Measurements from ENCODE around the gene EFNA2.
"Not testable (repeated sequence)": the region's sequence is repeated elsewhere in the genome, so short reads cannot be mapped to it uniquely, and the experiment has no call there.

The EFNA2 gene

GRCh38 chr19:1285737-1286360 is at the start of gene EFNA2:
EFNA2 (plus strand) TSS chr19:1285873; CDS start chr19:1286169, 296 bp downstream.
- no peak for DNase-seq (ENCODE audit: low spot score)

GRCh38 chr19:1236576-1236975 is 49.1 kb upstream of the EFNA2 start:
- DNase-seq (ENCODE audit: low spot score), result no peak

GRCh38 chr19:1237027-1237659 is 48.5 kb upstream of the EFNA2 start:
- DNase-seq (ENCODE audit: low spot score), result no peak

- DNase-seq (ENCODE audit: low spot score), result no peak
These were observed 47.8 kb upstream of the EFNA2 start, which contains the start of gene CBARP for GRCh38 chr19:1237754-1238368. CBARP (minus strand) TSS chr19:1238005; CDS start chr19:1236100, 1,905 bp downstream.

- no peak for DNase-seq (ENCODE audit: low spot score)
These were observed 47.0 kb upstream of the EFNA2 start for GRCh38 chr19:1238369-1239303.

GRCh38 chr19:1239420-1239795 is 46.3 kb upstream of the EFNA2 start:
- no peak for DNase-seq (ENCODE audit: low spot score)

GRCh38 chr19:1239796-1240737 is 45.6 kb upstream of the EFNA2 start:
- DNase-seq (ENCODE audit: low spot score), result peak; percentile 88

GRCh38 chr19:1240925-1241324 is 44.7 kb upstream of the EFNA2 start:
- no peak for DNase-seq (ENCODE audit: low spot score)

GRCh38 chr19:1241417-1242095 is 44.1 kb upstream of the EFNA2 start, which contains the start of gene ATP5F1D:
ATP5F1D (plus strand) TSS chr19:1241751; CDS start chr19:1241851, 100 bp downstream.
- DNase-seq (ENCODE audit: low spot score), result peak; percentile 90

GRCh38 chr19:1243768-1244692 is 41.6 kb upstream of the EFNA2 start:
- DNase-seq (ENCODE audit: low spot score), result peak; percentile 87

- DNase-seq (ENCODE audit: low spot score), result no peak
These were observed 40.8 kb upstream of the EFNA2 start for GRCh38 chr19:1244693-1245451.

GRCh38 chr19:1245494-1246264 is 40.0 kb upstream of the EFNA2 start:
- no peak for DNase-seq (ENCODE audit: low spot score)

- not testable (repeated sequence) for DNase-seq (ENCODE audit: low spot score)
These were observed 39.2 kb upstream of the EFNA2 start for GRCh38 chr19:1246265-1247087.

- DNase-seq (ENCODE audit: low spot score), result no peak
These were observed 37.9 kb upstream of the EFNA2 start for GRCh38 chr19:1247748-1248138.

- peak; percentile 69 for DNase-seq (ENCODE audit: low spot score)
These were observed 37.4 kb upstream of the EFNA2 start, which contains the start of gene MIDN for GRCh38 chr19:1248139-1248785. MIDN (plus strand) TSS chr19:1248583; CDS start chr19:1250297, 1,714 bp downstream.

- DNase-seq (ENCODE audit: low spot score), result peak; percentile 86
These were observed 36.8 kb upstream of the EFNA2 start for GRCh38 chr19:1248786-1249297.
